Activated B cell treated with CpG ODN at 0.5 μM for 24 hours (primary cell): Measurements from ENCODE around the gene UBQLN3. TPM values are rescaled to one million over a fixed set of nuclear protein-coding genes. Genes with fewer than 3 reads are reported as not detected.

Source experiments
- ATAC-seq: fragments of 200-7000 bp; cut with Tn5 transposase; one replicate; pipeline ENCODE4 v1.10.0; 2021; ENCODE audit warnings: low read depth, mild to moderate bottlenecking, moderate library complexity
- CTCF ChIA-PET: fragments of 350-600 bp; sonication (Branson Sonifier 250); formaldehyde crosslinking; loops from one replicate; lab custom pipeline; 2021; ENCODE audit warnings: antibody characterized with exemption; lab: Charles Lee
- POLR2A ChIA-PET: fragments of 350-600 bp; sonication (Branson Sonifier 250); formaldehyde crosslinking; loops from one replicate; lab custom pipeline; 2021; ENCODE audit warnings: antibody characterized with exemption; lab: Charles Lee
- DNase-seq: peaks from one replicate; pipeline ENCODE4 v3.0.0; 2022
- H3K27ac Mint-ChIP-seq: one replicate; pipeline ENCODE4 v1.8.0; 2020; ENCODE audit warnings: mixed read lengths
- H3K27me3 Mint-ChIP-seq: one replicate; pipeline ENCODE4 v1.8.0; 2021; ENCODE audit warnings: mixed read lengths
- H3K36me3 Mint-ChIP-seq: one replicate; pipeline ENCODE4 v1.8.0; 2021; ENCODE audit warnings: low read depth, mixed read lengths
- H3K4me1 Mint-ChIP-seq: one replicate; pipeline ENCODE4 v1.8.0; 2021; ENCODE audit warnings: mixed read lengths
- H3K4me3 Mint-ChIP-seq: one replicate; pipeline ENCODE4 v1.8.0; 2020; ENCODE audit warnings: mild to moderate bottlenecking, mixed read lengths
- H3K9me3 Mint-ChIP-seq: one replicate; pipeline ENCODE4 v1.8.0; 2020; ENCODE audit warnings: mixed read lengths
- CTCF ChIP-seq: fragments of 200-600 bp; IDR thresholded peaks from one replicate; pipeline ENCODE4 v1.8.0; 2022; ENCODE audit warnings: antibody characterized with exemption, mild to moderate bottlenecking
- intact Hi-C: fragments of 100-400 bp; cut with micrococcal nuclease; formaldehyde crosslinking; loops from one replicate; pipeline ENCODE4 v1.15.1; 2024
- total RNA-seq: library from RNA; stranded (reverse); gene quantifications from 2 replicates; pipeline ENCODE4 v1.2.3, GENCODE V29; 2022

Gene UBQLN3
- 0.16 and 0.29 TPM in 2 replicates for total RNA-seq

GRCh38 chr11:5509803-5510202 is at the start of gene UBQLN3:
Gene UBQLN3, minus strand, starts transcription at chr11:5509957. Its CDS starts 399 bp downstream, at chr11:5509558.
- Mint-ChIP-seq H3K4me3 (no peak within 1 kb of the TSS), H3K36me3 (no peaks in the 10 kb centered on the region), H3K9me3 (no peaks in the 10 kb centered on the region), H3K4me1 (no peaks in the 10 kb centered on the region), H3K27ac (no peak within 1 kb of the TSS), H3K27me3 (no peaks in the 10 kb centered on the region)
- no peak for ATAC-seq
- intact Hi-C loops: loop anchor here (5.0 kb wide), 1 partner anchor 1073 kb away; no protein-coding TSS in a partner anchor
- no peak for DNase-seq
- ChIA-PET POLR2A (no interaction called here), CTCF (no interaction called here)
- no peak for TF ChIP-seq CTCF

GRCh38 chr11:5557751-5558150 is 48.0 kb upstream of the UBQLN3 start:
- no peak for DNase-seq
- ChIA-PET POLR2A (no interaction called here), CTCF (no interaction called here)
- intact Hi-C loops: no loop called here
- ATAC-seq: no peak
- TF ChIP-seq CTCF: no peak
- Mint-ChIP-seq H3K9me3 (no peaks in the 10 kb centered on the region), H3K4me1 (no peaks in the 10 kb centered on the region), H3K27ac (no peak overlapping the region), H3K27me3 (peaks cover 6% of the 10 kb centered on the region), H3K36me3 (no peaks in the 10 kb centered on the region), H3K4me3 (no peak overlapping the region)

GRCh38 chr11:5556596-5557188 is 46.9 kb upstream of the UBQLN3 start:
- Mint-ChIP-seq H3K9me3 (no peaks in the 10 kb centered on the region), H3K4me3 (no peak overlapping the region), H3K27me3 (peaks cover 6% of the 10 kb centered on the region), H3K27ac (no peak overlapping the region), H3K4me1 (no peaks in the 10 kb centered on the region), H3K36me3 (no peaks in the 10 kb centered on the region)
- TF ChIP-seq CTCF: no peak
- ChIA-PET CTCF (no interaction called here), POLR2A (no interaction called here)
- ATAC-seq (no peak), DNase-seq (no peak)
- intact Hi-C loops: no loop called here

- POLR2A ChIA-PET: no interaction called here
- CTCF ChIA-PET: no interaction called here
- no peak for ATAC-seq
- DNase-seq: no peak
- H3K27me3 Mint-ChIP-seq: peaks cover 6% of the 10 kb centered on the region
- no peak overlapping the region for H3K4me3 Mint-ChIP-seq
- H3K4me1 Mint-ChIP-seq: no peaks in the 10 kb centered on the region
- no peaks in the 10 kb centered on the region for H3K9me3 Mint-ChIP-seq
- H3K27ac Mint-ChIP-seq: no peak overlapping the region
- no peak for TF ChIP-seq CTCF
- no peaks in the 10 kb centered on the region for H3K36me3 Mint-ChIP-seq
- intact Hi-C loops: no loop called here
Measured at GRCh38 chr11:5553343-5553742, 43.6 kb upstream of the UBQLN3 start.

GRCh38 chr11:5550440-5551095 is 40.8 kb upstream of the UBQLN3 start:
- ATAC-seq: no peak
- no peak for DNase-seq
- no peaks in the 10 kb centered on the region for H3K9me3 Mint-ChIP-seq
- TF ChIP-seq CTCF: no peak
- CTCF ChIA-PET: no interaction called here
- H3K27me3 Mint-ChIP-seq: no peaks in the 10 kb centered on the region
- no peak overlapping the region for H3K4me3 Mint-ChIP-seq
- H3K36me3 Mint-ChIP-seq: no peaks in the 10 kb centered on the region
- POLR2A ChIA-PET: no interaction called here
- H3K27ac Mint-ChIP-seq: no peak overlapping the region
- intact Hi-C loops: no loop called here
- H3K4me1 Mint-ChIP-seq: no peaks in the 10 kb centered on the region
